Kidney epithelial cell (primary cell): ENCODE results near the gene R3HDM2. TPM values are rescaled to one million over a fixed set of nuclear protein-coding genes. Genes with fewer than 3 reads are reported as not detected.

Experiments
- DNase-seq: peaks from one replicate; pipeline ENCODE4 v3.0.0-alpha.2; 2010; ENCODE audit warnings: low read depth
- H3K27me3 ChIP-seq: 2 replicates; pipeline ENCODE4 v1.6.0; 2011; ENCODE audit warnings: low read length; ENCODE audit not compliant: control insufficient read depth, insufficient read depth
- H3K36me3 ChIP-seq: 2 replicates; pipeline ENCODE4 v1.5.1; 2011; ENCODE audit warnings: low read length; ENCODE audit not compliant: control insufficient read depth, insufficient read depth
- H3K4me3 ChIP-seq: 2 replicates; pipeline ENCODE4 v1.5.1; 2011; ENCODE audit warnings: low read depth, mild to moderate bottlenecking, control low read depth, low read length
- total RNA-seq: library from RNA; depleted of rRNA; stranded (reverse); fragments of >200 nt; gene quantifications from 2 replicates; pipeline ENCODE4 v1.2.3, GENCODE V29; 2015
- TF ChIP-seq, protein P1 (sequence below): IDR thresholded peaks from 2 replicates; pipeline ENCODE4 v1.5.1; 2011; ENCODE audit warnings: mild to moderate bottlenecking, moderate library complexity, low read length, control low read depth, inconsistent platforms; ENCODE audit not compliant: insufficient read depth, poor library complexity, severe bottlenecking

R3HDM2 gene
- 17.9 and 18.5 TPM in 2 replicates for total RNA-seq

DNA sequence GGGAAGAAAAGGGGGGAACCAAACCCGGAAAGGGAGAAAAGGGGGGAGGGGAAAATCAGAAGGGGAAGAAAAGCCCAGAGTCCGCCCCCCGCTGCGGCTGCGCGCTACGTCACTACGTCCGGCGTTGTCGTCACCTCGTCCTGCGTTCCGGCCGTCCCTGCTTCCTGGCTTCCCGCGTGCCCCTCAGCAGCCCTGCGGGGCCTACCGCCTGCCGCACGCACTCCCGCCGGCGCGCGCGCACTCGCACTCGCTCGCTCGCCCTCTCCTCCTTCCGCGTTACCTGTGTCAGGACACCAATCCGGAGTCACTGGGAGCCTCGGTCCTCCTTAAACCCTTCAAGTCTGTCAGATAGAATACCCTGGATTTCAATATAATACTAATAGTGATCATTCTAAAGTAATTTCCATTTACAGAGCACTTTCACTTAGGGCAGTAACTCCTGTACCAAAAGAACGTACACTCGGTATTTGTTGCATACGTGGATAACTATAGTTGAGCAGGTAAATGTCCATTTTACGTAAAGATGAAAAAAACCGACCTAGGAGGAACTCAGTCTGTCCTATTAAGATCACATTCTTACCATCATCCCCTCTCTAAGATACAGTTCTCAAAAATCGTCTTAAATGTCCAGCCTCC, at the start of gene R3HDM2:
Gene R3HDM2 (minus strand): TSS at position 113 of the 636 bp plus-strand sequence. CDS start 120,615 bp downstream, outside the sequence.
- H3K27me3 ChIP-seq: no peaks in the 10 kb centered on the region
- peak within 1 kb of the TSS; percentile 63 for H3K4me3 ChIP-seq
- DNase-seq: peak; percentile 60
- TF ChIP-seq, protein P1, sequence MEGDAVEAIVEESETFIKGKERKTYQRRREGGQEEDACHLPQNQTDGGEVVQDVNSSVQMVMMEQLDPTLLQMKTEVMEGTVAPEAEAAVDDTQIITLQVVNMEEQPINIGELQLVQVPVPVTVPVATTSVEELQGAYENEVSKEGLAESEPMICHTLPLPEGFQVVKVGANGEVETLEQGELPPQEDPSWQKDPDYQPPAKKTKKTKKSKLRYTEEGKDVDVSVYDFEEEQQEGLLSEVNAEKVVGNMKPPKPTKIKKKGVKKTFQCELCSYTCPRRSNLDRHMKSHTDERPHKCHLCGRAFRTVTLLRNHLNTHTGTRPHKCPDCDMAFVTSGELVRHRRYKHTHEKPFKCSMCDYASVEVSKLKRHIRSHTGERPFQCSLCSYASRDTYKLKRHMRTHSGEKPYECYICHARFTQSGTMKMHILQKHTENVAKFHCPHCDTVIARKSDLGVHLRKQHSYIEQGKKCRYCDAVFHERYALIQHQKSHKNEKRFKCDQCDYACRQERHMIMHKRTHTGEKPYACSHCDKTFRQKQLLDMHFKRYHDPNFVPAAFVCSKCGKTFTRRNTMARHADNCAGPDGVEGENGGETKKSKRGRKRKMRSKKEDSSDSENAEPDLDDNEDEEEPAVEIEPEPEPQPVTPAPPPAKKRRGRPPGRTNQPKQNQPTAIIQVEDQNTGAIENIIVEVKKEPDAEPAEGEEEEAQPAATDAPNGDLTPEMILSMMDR: no peak
- no peaks in the 10 kb centered on the region for H3K36me3 ChIP-seq

DNA sequence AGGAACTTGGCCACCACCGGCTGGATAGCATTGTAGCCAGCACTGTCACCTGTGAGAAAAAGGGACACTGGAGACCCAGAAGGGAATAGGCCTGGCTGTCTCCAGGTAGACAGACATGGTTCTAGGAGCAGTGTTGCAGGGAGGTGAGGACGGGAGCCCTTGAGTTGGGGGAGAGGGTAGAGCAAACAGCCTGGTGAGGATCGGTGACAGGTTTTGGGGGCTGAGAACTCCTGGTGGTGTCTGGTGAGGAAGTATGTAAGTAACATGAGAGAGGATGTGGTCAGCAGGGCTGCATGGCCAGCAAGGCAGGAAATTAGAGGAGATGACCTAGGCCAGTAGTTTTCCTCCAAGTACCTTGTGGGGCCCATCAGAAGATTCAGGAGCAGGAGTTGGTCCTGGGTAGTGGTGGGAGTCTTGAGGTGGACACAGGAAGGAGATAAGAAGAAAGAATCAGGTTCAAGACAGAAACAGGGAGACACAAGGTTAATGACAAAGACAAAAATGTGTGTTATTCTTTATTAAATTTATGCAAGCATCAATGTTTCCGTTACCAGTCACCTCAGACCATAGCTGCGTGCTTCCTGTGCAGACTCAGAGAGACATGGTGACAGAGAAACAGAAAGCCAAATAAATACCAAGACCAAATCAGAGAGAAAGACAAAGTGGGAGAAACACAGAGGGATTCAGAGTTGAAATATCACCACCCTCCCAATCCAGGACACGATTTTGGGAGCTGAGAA, 48.7 kb upstream of the R3HDM2 start, which contains the start of gene ARHGAP9:
Gene ARHGAP9 (minus strand): TSS at position 491 of the 740 bp plus-strand sequence. CDS start 460 bp downstream, at position 31.
- Histone ChIP-seq H3K36me3 (no peaks in the 10 kb centered on the region), H3K4me3 (no peak within 1 kb of the TSS), H3K27me3 (peaks cover 37% of the 10 kb centered on the region)
- TF ChIP-seq, protein P1: no peak
- DNase-seq: no peak

GRCh38 chr12:57479043-57479375, 48.2 kb upstream of the R3HDM2 start:
- Histone ChIP-seq H3K4me3 (no peak overlapping the region), H3K27me3 (peaks cover 42% of the 10 kb centered on the region), H3K36me3 (no peaks in the 10 kb centered on the region)
- TF ChIP-seq, protein P1: no peak
- no peak for DNase-seq

- no peak for DNase-seq
- Histone ChIP-seq H3K36me3 (no peaks in the 10 kb centered on the region), H3K4me3 (no peak overlapping the region), H3K27me3 (peaks cover 48% of the 10 kb centered on the region)
- TF ChIP-seq, protein P1: no peak
Measured at GRCh38 chr12:57477710-57478681, 47.2 kb upstream of the R3HDM2 start.

DNA sequence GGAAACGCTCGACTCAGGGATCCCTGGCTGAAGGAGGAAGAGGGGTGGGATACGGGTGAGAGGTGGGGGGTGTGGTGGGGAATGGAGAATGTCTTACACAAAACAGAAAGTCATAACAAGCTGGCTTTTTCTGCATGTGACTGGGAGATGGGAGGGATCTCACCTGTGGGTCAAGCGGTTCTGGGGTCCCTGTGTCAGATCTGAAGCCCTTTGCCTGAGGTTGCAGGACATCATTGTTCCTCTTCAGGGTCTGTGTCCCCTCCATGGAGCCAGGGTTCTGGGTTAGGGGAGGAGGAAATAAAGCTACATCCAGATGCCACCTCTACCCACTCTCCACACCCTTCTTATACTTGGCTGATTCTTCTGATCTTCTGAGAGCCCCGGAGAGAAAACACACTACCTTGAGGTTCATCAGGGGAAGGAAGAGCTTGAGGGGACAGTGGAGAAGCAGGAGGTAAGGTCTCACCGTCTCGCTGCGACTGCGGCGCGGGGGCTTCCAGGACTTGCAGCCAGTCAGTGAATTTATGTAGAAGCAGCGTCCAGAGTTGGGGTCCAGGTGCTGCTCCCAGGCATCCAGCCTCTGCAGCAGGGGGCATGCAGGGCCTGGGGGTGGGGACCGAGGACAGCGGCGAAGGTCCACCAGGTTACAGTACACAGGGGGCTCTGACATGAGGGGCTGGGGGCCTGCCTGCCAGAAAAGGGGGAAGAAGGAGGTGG, 46.3 kb upstream of the R3HDM2 start:
- TF ChIP-seq, protein P1: no peak
- DNase-seq: no peak
- peaks cover 53% of the 10 kb centered on the region for H3K27me3 ChIP-seq
- H3K36me3 ChIP-seq: no peaks in the 10 kb centered on the region
- no peak overlapping the region for H3K4me3 ChIP-seq
